Upper lobe of left lung (tissue), 6 donors: ENCODE data around the gene ANO6. TPM values are rescaled to one million over a fixed set of nuclear protein-coding genes. Genes with fewer than 3 reads are reported as not detected.

ENCODE experiments used
- ATAC-seq, 2 donors: fragments of 200-7000 bp; cut with Tn5 transposase; one replicate each; pipeline ENCODE4 v1.9.1; 2022; ENCODE audit warnings: mild to moderate bottlenecking in 2 of 2, moderate library complexity in 2 of 2; ENCODE audit not compliant: low FRiP score in 2 of 2
- DNase-seq, 2 donors: peaks; one replicate each; pipeline ENCODE4 v3.0.0-alpha.2; 2019 to 2020
- H3K27ac ChIP-seq, 4 donors: fragments of 200-600 bp; sonication (generic); one replicate each; pipeline ENCODE4 v1.5.1; 2016 to 2019
- H3K27me3 ChIP-seq, 4 donors: fragments of 200-600 bp; sonication (generic); one replicate each; pipeline ENCODE4 v1.5.1; 2017 to 2019
- H3K36me3 ChIP-seq, 4 donors: fragments of 200-600 bp; sonication (generic); one replicate each; pipeline ENCODE4 v1.5.1; 2016 to 2019
- H3K4me1 ChIP-seq, 4 donors: fragments of 200-600 bp; sonication (generic); one replicate each; pipeline ENCODE4 v1.5.1; 2018 to 2019
- H3K4me3 ChIP-seq, 4 donors: fragments of 200-600 bp; sonication (generic); one replicate each; pipeline ENCODE4 v1.5.1; 2017 to 2019; ENCODE audit warnings: mild to moderate bottlenecking in 2 of 4, moderate library complexity in 1 of 4
- H3K9me3 ChIP-seq, 4 donors: fragments of 200-600 bp; sonication (generic); one replicate each; pipeline ENCODE4 v1.5.1; 2018 to 2019
- EP300 ChIP-seq, 4 donors: sonication (generic); formaldehyde crosslinking; IDR thresholded peaks; one replicate each; pipeline ENCODE4 v1.5.1; 2017; ENCODE audit warnings: antibody characterized with exemption in 4 of 4, control low read depth in 2 of 4
- POLR2A ChIP-seq, 4 donors: fragments of 450-650 bp; IDR thresholded peaks; one replicate each; pipeline ENCODE4 v1.5.1; 2016 to 2017; ENCODE audit warnings: antibody characterized with exemption in 4 of 4, mild to moderate bottlenecking in 2 of 4
- POLR2AphosphoS5 ChIP-seq, 2 donors: sonication (generic); formaldehyde crosslinking; IDR thresholded peaks; one replicate each; pipeline ENCODE4 v1.5.1; 2017; ENCODE audit warnings: antibody characterized with exemption in 2 of 2
- WGBS, 2 donors: methylation state at CpG; one replicate each; pipeline ENCODE4 v1.1.5; 2017 to 2018; 5-methylcytosine and 5-hydroxymethylcytosine counted together
- total RNA-seq, 6 donors: library from RNA; depleted of rRNA in 4 of 6; stranded (reverse); fragments of >200 nt in 4 of 6; gene quantifications; one replicate each; pipeline versions ENCODE4 v1.1.0 to v1.2.1, GENCODE V29; 2016 to 2021
- TF ChIP-seq, protein P1 (sequence below), 6 experiments: fragments of 450-650 bp in 4 of 6; fragments of 200-600 bp in 2 of 6; sonication (generic) in 2 of 6; IDR thresholded peaks; one replicate each; pipeline ENCODE4 v1.5.1; 2016 to 2019; ENCODE audit warnings: antibody characterized with exemption in 6 of 6
- donor health status: DM: no; HTN: no; CAD: no; lungs with moderate emphysema.
- donor health status: DM: no; HTN: yes; CAD: no; lungs with severe emphysema.

ANO6 gene
- total RNA-seq, 6 donors from 2014 or later: 26.2 to 83.7 (median 57.9) TPM

DNA sequence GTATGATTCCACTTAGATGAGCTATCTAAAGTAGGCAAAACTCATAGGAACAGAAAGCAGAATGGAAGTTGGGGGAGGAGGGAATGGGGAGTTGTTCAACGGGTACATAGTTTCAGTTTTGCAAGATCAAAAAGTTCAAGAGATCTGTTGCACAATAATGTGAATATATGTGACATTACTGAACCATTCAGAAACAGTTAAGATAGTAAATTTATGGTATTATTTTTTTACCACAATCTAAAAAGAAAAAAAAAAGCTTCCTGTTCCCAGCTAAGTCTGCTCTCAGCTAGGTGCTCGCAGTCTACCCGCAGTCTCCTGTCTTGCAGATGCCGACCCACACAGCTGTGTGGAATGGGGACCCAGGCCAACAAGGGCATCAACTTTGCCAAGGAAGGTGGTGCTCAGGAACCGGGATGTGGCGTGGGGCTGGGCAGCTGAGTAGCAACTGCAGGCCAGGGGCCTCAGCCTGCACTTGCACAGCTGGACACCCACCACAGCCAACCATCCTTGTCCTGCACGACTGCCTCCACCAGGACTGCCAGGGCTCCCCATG lies 15.3 kb upstream of the ANO6 start:
- DNase-seq (peak in 1 of 2 donors; percentile 36), ATAC-seq (peak; percentile 51 to 71)
- Histone ChIP-seq H3K36me3 (no peaks in the 10 kb centered on the region), H3K4me3 (peak overlapping the region in 2 of 4 donors; percentile 11 to 25), H3K9me3 (no peaks in the 10 kb centered on the region), H3K27ac (peak overlapping the region in 3 of 4 donors; percentile 50 to 59 (median 54)), H3K27me3 (no peaks in the 10 kb centered on the region), H3K4me1 (peaks cover 15 to 25% (median 19%) of the 10 kb centered on the region in 4 donors)
- TF ChIP-seq, protein P1, sequence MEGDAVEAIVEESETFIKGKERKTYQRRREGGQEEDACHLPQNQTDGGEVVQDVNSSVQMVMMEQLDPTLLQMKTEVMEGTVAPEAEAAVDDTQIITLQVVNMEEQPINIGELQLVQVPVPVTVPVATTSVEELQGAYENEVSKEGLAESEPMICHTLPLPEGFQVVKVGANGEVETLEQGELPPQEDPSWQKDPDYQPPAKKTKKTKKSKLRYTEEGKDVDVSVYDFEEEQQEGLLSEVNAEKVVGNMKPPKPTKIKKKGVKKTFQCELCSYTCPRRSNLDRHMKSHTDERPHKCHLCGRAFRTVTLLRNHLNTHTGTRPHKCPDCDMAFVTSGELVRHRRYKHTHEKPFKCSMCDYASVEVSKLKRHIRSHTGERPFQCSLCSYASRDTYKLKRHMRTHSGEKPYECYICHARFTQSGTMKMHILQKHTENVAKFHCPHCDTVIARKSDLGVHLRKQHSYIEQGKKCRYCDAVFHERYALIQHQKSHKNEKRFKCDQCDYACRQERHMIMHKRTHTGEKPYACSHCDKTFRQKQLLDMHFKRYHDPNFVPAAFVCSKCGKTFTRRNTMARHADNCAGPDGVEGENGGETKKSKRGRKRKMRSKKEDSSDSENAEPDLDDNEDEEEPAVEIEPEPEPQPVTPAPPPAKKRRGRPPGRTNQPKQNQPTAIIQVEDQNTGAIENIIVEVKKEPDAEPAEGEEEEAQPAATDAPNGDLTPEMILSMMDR (IDR thresholded peaks at IDR 0.05): no peak
- TF ChIP-seq POLR2AphosphoS5 (IDR thresholded peaks at IDR 0.05): peak in 1 of 2 donors; percentile 26
- WGBS, 2 donors: 35 to 48% methylated on average over 7 of the region's 7 CpGs

DNA sequence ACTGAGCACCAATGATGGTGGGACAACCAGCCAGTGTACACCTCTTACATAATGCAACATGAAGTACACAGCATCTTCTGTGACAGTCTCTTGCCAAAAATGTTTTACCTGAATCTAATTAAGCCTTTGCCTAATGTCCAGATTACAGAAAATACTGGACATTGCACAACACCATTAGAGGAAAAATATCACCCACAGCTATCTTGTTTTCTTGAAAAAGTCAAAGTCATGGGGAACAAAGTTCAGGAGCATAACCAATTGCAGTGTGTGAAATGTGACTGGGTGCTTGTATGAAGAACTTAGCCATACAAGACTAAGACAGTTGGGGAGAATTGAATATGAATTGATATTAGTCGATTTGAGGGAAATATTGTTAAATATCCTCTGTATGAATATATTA lies 12.1 kb upstream of the ANO6 start:
- H3K36me3 ChIP-seq: no peaks in the 10 kb centered on the region
- ATAC-seq: no peak
- peaks cover 15 to 33% (median 23%) of the 10 kb centered on the region in 4 donors for H3K4me1 ChIP-seq
- no peak overlapping the region for H3K4me3 ChIP-seq
- DNase-seq: no peak
- WGBS, 2 donors: 95 to 100% methylated on average over 1 of the region's 1 CpG
- no peaks in the 10 kb centered on the region for H3K27me3 ChIP-seq
- no peak overlapping the region for H3K27ac ChIP-seq
- no peaks in the 10 kb centered on the region for H3K9me3 ChIP-seq
- no peak for TF ChIP-seq POLR2A (IDR thresholded peaks at IDR 0.05)
- no peak for TF ChIP-seq EP300 (IDR thresholded peaks at IDR 0.05)
- TF ChIP-seq POLR2AphosphoS5 (IDR thresholded peaks at IDR 0.05): no peak
- TF ChIP-seq, protein P1 (IDR thresholded peaks at IDR 0.05): no peak

DNA sequence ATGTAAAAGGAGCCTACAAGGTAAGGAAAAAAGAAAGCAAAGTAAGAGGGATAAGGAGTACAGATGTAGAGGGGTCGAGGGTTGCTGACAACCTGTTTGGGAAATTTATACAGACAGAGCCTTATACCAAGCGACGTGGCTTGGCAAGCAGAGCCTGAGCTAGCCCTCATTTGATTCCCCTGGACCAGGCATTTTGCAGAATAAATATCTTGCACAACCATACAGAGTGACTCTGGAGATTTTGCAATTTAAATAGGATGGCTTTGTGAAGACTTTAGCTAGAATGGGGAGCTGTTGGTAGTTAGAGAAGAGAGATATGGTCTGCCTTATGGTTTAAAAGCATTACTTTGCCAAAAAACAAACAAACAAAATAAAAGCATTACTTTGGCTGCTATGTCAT lies 11.1 kb upstream of the ANO6 start:
- peaks cover 12 to 32% (median 22%) of the 10 kb centered on the region in 4 donors for H3K4me1 ChIP-seq
- no peak overlapping the region for H3K4me3 ChIP-seq
- no peaks in the 10 kb centered on the region for H3K36me3 ChIP-seq
- no peaks in the 10 kb centered on the region for H3K9me3 ChIP-seq
- TF ChIP-seq POLR2AphosphoS5 (IDR thresholded peaks at IDR 0.05) (no peak), EP300 (IDR thresholded peaks at IDR 0.05) (no peak)
- TF ChIP-seq, protein P1 (IDR thresholded peaks at IDR 0.05): no peak
- no peaks in the 10 kb centered on the region for H3K27me3 ChIP-seq
- DNase-seq (no peak), ATAC-seq (no peak)
- WGBS, 2 donors: 76 to 81% methylated on average over 3 of the region's 3 CpGs
- H3K27ac ChIP-seq: no peak overlapping the region

DNA sequence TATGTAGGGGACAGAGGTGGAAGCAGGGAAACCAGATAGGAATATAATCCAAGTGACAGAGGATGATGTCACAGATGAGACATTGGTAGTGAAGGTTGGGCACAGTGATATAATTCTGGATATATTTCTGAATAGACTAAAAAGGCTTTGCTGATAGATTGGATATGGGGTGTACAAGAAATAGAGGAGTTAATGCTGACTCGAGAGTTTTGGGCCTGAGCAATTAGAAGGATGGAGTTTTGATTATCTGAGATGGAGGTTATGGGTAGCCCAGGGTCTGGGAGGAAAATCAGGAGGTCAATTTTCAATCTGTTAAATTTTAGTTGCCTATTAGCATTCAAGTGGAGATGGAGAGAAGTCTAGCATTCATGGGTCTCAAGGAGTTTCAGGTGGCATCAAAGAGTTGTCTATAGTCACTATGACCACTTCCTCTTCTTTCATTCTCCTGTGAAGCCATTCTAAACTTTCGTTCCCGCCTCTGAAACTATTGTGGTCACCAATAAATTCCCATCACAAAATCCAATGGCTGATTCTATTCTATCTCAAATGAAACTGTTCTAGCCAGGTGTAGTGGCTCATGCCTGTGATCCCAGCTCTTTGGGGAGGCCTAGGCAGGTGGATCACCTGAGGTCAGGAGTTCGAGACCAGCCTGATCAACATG lies 10.6 kb upstream of the ANO6 start:
- DNase-seq: no peak
- Histone ChIP-seq H3K9me3 (no peaks in the 10 kb centered on the region), H3K4me3 (no peak overlapping the region), H3K27ac (peak overlapping the region in 3 of 4 donors; percentile 36 to 65 (median 48)), H3K27me3 (no peaks in the 10 kb centered on the region), H3K36me3 (no peaks in the 10 kb centered on the region), H3K4me1 (peaks cover 9 to 27% (median 17%) of the 10 kb centered on the region in 4 donors)
- 78 to 91% methylated on average over 4 of the region's 4 CpGs for WGBS, 2 donors
- TF ChIP-seq POLR2A (IDR thresholded peaks at IDR 0.05) (no peak), EP300 (IDR thresholded peaks at IDR 0.05) (no peak), POLR2AphosphoS5 (IDR thresholded peaks at IDR 0.05) (no peak)
- TF ChIP-seq, protein P1 (IDR thresholded peaks at IDR 0.05): no peak
- ATAC-seq: no peak
